Endodermal cell (in vitro differentiated cells): ENCODE results near the gene SLC48A1. TPM values are rescaled to one million over a fixed set of nuclear protein-coding genes. Genes with fewer than 3 reads are reported as not detected.

Source experiments
- DNase-seq: peaks from one replicate; pipeline ENCODE4 v3.0.0-alpha.2; 2017
- H3K27ac ChIP-seq: 2 replicates; pipeline ENCODE4 v1.5.1; 2013; ENCODE audit warnings: mild to moderate bottlenecking, low read depth, low read length, moderate library complexity
- H3K27me3 ChIP-seq: 2 replicates; pipeline ENCODE4 v1.6.1; 2013; ENCODE audit warnings: mild to moderate bottlenecking, low read length, moderate library complexity; ENCODE audit not compliant: insufficient read depth, control insufficient read depth, poor library complexity, severe bottlenecking
- H3K36me3 ChIP-seq: 2 replicates; pipeline ENCODE4 v1.7.0; 2013; ENCODE audit warnings: mild to moderate bottlenecking, low read length, moderate library complexity; ENCODE audit not compliant: control insufficient read depth, insufficient read depth
- H3K4me1 ChIP-seq: one replicate; pipeline ENCODE4 v1.7.0; 2013; ENCODE audit warnings: low read length; ENCODE audit not compliant: control insufficient read depth, insufficient read depth
- H3K4me3 ChIP-seq: 2 replicates; pipeline ENCODE4 v1.5.1; 2013; ENCODE audit warnings: mild to moderate bottlenecking, low read length, moderate library complexity
- H3K9ac ChIP-seq: 2 replicates; pipeline ENCODE4 v1.6.1; 2013; ENCODE audit warnings: mild to moderate bottlenecking, low read length, moderate library complexity; ENCODE audit not compliant: poor library complexity, severe bottlenecking; ENCODE audit errors: extremely low read depth
- H3K9me3 ChIP-seq: 2 replicates; pipeline ENCODE4 v1.6.1; 2013; ENCODE audit warnings: mild to moderate bottlenecking, low read length, moderate library complexity; ENCODE audit not compliant: control insufficient read depth
- H3K27ac Mint-ChIP-seq: 2 replicates; pipeline ENCODE4 v1.8.0; 2020; ENCODE audit warnings: mixed read lengths
- H3K27me3 Mint-ChIP-seq: 2 replicates; pipeline ENCODE4 v1.8.0; 2021; ENCODE audit warnings: mild to moderate bottlenecking, mixed read lengths; ENCODE audit not compliant: insufficient read depth
- H3K36me3 Mint-ChIP-seq: 2 replicates; pipeline ENCODE4 v1.8.0; 2020; ENCODE audit warnings: low read depth, mixed read lengths
- H3K4me1 Mint-ChIP-seq: 2 replicates; pipeline ENCODE4 v1.8.0; 2020; ENCODE audit warnings: mixed read lengths
- H3K4me3 Mint-ChIP-seq: 2 replicates; pipeline ENCODE4 v1.8.0; 2020; ENCODE audit warnings: mild to moderate bottlenecking, moderate library complexity, mixed read lengths
- H3K9me3 Mint-ChIP-seq: 2 replicates; pipeline ENCODE4 v1.8.0; 2020; ENCODE audit warnings: mild to moderate bottlenecking, mixed read lengths
- WGBS, 2 experiments: methylation state at CpG; one replicate each; pipeline versions ENCODE4 v1.1.5 to v1.1.7; 2013; ENCODE audit warnings: missing lambda C conversion rate in 2 of 2, mixed read lengths in 1 of 2; ENCODE audit not compliant: insufficient coverage in 1 of 2, insufficient read length in 1 of 2; 5-methylcytosine and 5-hydroxymethylcytosine counted together
- total RNA-seq, 2 donors: library from RNA; stranded (reverse); fragmentation: NEBNext Ultra II Directional in 1 of 2; extraction: Animal tissue kit (Norgen Biotek cat#: 25700) in 1 of 2; gene quantifications; 2 replicates in 1 of 2; 3 replicates in 1 of 2; pipeline ENCODE4 v1.2.1, GENCODE V29; 2021
- TF ChIP-seq, protein P1 (sequence below): fragments of 200-600 bp; sonication (generic); conservative IDR thresholded peaks from 2 replicates; pipeline ENCODE4 v1.5.0; 2021; ENCODE audit warnings: antibody characterized with exemption, mild to moderate bottlenecking

Gene SLC48A1
- total RNA-seq, 2 donors from 2014 or later = 21.3 to 30.4 TPM

DNA sequence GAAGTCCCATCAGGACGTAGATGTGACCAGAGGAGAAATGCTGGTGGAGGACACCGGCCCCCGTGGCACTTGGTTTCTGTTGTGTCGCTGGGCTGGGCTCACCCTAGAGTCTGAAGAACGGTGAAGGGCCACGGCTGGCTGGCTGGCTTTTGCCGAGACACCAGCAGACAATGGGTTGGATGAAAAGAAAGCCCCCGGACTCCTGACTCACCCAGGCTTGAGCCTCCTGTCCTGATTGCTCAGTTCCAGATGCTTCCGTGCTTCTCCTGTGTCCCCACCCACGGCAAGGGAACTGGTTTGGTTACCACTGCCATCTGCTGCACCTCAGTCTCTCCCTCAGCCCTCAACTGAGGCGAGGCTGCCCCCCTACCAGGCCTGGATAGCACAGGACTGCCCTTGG lies 37.4 kb upstream of the SLC48A1 start:
- H3K9me3 Mint-ChIP-seq = no peaks in the 10 kb centered on the region
- Histone ChIP-seq H3K4me3 (no peak overlapping the region), H3K36me3 (no peaks in the 10 kb centered on the region), H3K9ac (no peak overlapping the region), H3K27me3 (no peaks in the 10 kb centered on the region), H3K9me3 (no peaks in the 10 kb centered on the region), H3K4me1 (no peaks in the 10 kb centered on the region), H3K27ac (no peak overlapping the region)
- peaks cover 10% of the 10 kb centered on the region for H3K4me1 Mint-ChIP-seq
- DNase-seq = no peak
- WGBS, 2 experiments = 93 to 100% methylated on average over 9 to 11 of the region's 11 CpGs
- H3K27me3 Mint-ChIP-seq = peaks cover 8% of the 10 kb centered on the region
- no peak overlapping the region for H3K27ac Mint-ChIP-seq
- TF ChIP-seq, protein P1, sequence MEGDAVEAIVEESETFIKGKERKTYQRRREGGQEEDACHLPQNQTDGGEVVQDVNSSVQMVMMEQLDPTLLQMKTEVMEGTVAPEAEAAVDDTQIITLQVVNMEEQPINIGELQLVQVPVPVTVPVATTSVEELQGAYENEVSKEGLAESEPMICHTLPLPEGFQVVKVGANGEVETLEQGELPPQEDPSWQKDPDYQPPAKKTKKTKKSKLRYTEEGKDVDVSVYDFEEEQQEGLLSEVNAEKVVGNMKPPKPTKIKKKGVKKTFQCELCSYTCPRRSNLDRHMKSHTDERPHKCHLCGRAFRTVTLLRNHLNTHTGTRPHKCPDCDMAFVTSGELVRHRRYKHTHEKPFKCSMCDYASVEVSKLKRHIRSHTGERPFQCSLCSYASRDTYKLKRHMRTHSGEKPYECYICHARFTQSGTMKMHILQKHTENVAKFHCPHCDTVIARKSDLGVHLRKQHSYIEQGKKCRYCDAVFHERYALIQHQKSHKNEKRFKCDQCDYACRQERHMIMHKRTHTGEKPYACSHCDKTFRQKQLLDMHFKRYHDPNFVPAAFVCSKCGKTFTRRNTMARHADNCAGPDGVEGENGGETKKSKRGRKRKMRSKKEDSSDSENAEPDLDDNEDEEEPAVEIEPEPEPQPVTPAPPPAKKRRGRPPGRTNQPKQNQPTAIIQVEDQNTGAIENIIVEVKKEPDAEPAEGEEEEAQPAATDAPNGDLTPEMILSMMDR = no peak
- H3K4me3 Mint-ChIP-seq = no peak overlapping the region
- no peaks in the 10 kb centered on the region for H3K36me3 Mint-ChIP-seq

DNA sequence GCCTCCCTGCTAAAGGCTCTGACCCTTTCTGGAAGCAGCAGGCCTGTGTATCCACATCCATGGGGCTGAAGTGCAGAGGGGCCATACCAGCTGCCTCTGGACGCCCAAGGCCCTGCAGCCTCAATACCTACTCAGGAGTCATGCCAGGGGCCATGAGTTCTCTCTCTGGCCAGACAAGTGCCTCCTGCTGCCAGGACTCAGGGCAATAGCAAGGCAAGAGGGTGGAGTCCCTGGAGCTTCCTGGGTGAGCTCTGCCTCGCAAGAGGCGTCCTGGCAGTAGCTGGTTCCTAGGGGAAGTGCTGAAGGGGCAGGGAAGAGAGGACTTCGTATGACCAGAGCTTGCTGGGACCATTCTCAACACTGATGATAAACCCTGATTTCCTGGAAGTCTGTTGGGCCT lies 36.8 kb upstream of the SLC48A1 start:
- no peak overlapping the region for H3K27ac Mint-ChIP-seq
- peaks cover 8% of the 10 kb centered on the region for H3K27me3 Mint-ChIP-seq
- Histone ChIP-seq H3K9me3 (no peaks in the 10 kb centered on the region), H3K4me1 (no peaks in the 10 kb centered on the region), H3K4me3 (no peak overlapping the region), H3K27ac (no peak overlapping the region), H3K36me3 (no peaks in the 10 kb centered on the region), H3K9ac (no peak overlapping the region), H3K27me3 (no peaks in the 10 kb centered on the region)
- 92% methylated on average over 3 to 4 of the region's 4 CpGs for WGBS, 2 experiments
- H3K36me3 Mint-ChIP-seq = no peaks in the 10 kb centered on the region
- H3K4me3 Mint-ChIP-seq = no peak overlapping the region
- no peak for DNase-seq
- no peaks in the 10 kb centered on the region for H3K9me3 Mint-ChIP-seq
- TF ChIP-seq, protein P1 = no peak
- peaks cover 10% of the 10 kb centered on the region for H3K4me1 Mint-ChIP-seq

DNA sequence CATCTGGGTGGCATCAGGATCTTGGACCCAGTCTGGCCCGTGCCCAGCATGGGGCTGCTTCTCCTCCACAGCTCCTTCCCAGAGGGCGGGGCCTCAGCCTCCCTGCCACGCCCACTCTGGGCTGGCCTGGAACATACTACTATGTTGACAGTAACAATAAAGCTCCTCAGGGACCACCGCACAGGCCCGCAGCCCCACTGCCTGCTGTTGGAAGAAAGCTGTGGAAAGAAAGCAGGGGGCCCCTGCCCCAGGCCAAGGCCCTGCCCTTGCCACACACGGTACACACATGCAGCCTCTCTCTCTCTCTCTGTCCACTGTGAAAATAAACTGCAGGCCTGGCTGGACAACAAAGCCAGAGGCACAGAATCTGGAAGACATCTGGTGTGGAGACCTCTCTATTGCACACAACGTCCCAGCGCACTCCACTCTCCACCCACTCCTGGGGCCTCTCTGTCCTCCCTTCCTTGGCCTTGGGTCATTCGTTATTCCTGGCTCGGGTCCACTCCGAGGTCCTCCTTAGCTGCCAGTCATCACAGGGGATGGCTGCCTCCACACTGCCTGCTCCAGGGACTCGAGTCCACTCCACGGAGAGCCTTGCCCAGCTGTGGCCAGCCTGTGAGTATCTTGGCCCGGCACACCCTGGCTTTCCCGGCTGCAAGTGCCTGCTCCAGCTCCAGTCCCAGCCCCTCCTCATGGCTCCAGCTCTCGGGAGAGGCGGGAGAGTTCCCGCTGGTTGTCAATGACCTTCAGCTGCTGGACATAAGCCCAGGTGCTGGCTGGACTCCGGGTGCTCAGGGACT lies 36.0 kb upstream of the SLC48A1 start:
- Histone ChIP-seq H3K27me3 (no peaks in the 10 kb centered on the region), H3K4me1 (no peaks in the 10 kb centered on the region), H3K27ac (peak overlapping the region; percentile 38), H3K9me3 (no peaks in the 10 kb centered on the region), H3K36me3 (no peaks in the 10 kb centered on the region), H3K4me3 (no peak overlapping the region), H3K9ac (no peak overlapping the region)
- Mint-ChIP-seq H3K27ac (no peak overlapping the region), H3K36me3 (no peaks in the 10 kb centered on the region), H3K9me3 (no peaks in the 10 kb centered on the region), H3K4me3 (no peak overlapping the region), H3K27me3 (peaks cover 7% of the 10 kb centered on the region), H3K4me1 (peaks cover 10% of the 10 kb centered on the region)
- DNase-seq = no peak
- TF ChIP-seq, protein P1 = no peak
- WGBS, 2 experiments = 91 to 95% methylated on average over 9 to 19 of the region's 19 CpGs
